HG03196 (cell line): ENCODE measurements around the gene ZBTB7C.
"Not testable (repeated sequence)": the region's sequence is repeated elsewhere in the genome, so short reads cannot be mapped to it uniquely, and the experiment has no call there.

Source experiments
- ATAC-seq: cut with Tn5 transposase; IDR thresholded peaks from one replicate; pipeline ENCODE4 v1.9.1; 2021; ENCODE audit not compliant: unreplicated experiment

The ZBTB7C gene

GRCh38 chr18:48303883-48304282 lies 105.3 kb downstream of the ZBTB7C start:
- no peak for ATAC-seq

DNA sequence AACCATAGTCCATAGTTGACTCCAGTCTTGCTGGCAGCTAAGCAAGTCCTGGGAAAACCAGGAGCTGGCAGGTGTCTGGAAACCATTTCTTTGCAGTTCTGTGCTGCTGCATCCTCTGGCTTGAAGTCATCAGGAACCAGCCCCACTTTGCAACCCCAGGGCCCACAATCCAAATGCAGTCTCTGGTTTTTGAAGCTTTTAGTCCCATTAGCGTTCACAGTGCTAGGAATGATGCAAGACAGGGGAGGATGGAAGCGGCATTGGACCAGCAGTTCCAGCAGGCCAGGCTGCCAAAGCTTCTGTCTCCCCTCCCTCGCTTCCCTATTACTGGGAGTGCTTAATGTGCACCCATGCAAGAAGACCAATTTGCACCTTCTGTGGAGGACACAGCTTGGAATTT lies 106.4 kb downstream of the ZBTB7C start:
- no peak for ATAC-seq

- ATAC-seq = no peak
Measured at GRCh38 chr18:48300463-48300961, 108.7 kb downstream of the ZBTB7C start.

DNA sequence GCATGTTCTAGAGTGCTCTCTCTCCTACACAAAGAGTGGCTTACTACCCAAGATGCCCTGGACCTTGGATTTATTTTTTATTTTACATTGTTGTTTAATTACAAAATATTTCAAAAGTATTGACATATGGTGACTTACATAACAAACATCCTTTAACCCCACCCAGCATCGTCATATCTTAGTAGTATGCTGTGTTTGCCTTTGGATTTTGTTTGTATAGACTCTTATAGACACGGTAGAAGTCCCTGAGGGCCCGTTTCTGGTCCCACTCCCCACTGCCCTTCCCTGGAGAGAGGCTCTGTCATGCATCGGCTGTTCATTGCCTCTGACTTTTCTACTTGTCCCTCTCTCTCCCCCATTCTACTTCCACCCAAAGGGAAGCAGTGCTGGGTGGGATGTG lies 112.0 kb downstream of the ZBTB7C start:
- no peak for ATAC-seq

DNA sequence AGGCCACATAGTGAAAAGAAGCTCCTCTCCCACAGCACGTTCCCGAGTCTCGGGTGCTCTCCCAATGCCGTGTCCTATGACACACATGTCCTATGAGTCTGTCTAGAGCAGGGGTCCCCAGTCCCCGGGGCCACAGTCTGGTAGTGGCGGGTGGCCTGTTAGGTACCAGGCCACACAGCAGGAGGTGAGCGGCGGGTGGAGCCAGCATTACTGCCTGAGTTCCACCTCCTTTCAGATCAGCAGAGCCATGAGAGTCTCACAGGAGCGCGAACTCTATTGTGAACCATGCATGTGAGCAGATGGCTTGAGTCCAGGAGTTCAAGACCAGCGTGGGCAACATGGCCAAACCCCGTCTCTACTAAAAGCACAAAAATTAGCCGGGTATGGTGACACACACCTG lies 112.6 kb downstream of the ZBTB7C start:
- ATAC-seq = no peak

GRCh38 chr18:48295586-48296311 lies 113.4 kb downstream of the ZBTB7C start:
- no peak for ATAC-seq

GRCh38 chr18:48294899-48295585 lies 114.1 kb downstream of the ZBTB7C start:
- no peak for ATAC-seq

- no peak for ATAC-seq
Measured at GRCh38 chr18:48293954-48294898, 115.0 kb downstream of the ZBTB7C start.

DNA sequence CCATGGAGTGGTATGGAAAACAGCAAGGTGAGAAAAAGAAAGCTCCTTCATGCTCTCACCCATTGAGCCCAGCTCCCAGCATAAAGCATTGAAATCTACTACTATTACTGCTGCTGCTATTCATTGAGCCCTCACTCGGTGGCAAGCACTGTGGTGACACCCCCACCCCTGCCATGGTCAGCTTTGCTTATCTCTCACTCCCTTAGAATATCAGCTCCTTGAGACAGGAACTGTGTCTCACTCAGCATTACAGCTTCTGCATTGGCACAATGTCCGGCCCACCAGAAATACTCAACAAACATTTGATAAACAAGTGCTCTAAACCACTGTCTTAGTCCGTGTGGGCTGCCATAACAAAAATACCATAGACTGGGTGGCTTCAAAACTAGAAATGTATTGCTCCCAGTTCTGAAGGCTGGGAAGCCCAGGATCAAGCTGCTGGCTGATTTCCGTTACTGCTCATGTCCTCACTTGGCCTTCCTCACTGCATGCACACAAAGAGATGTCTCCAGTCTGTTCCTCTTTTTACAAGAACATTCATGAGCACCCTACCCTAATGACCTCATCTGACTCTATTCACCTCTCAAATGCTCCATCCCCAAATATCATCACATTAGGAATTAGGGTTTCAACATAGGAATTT lies 116.3 kb downstream of the ZBTB7C start:
- no peak for ATAC-seq

DNA sequence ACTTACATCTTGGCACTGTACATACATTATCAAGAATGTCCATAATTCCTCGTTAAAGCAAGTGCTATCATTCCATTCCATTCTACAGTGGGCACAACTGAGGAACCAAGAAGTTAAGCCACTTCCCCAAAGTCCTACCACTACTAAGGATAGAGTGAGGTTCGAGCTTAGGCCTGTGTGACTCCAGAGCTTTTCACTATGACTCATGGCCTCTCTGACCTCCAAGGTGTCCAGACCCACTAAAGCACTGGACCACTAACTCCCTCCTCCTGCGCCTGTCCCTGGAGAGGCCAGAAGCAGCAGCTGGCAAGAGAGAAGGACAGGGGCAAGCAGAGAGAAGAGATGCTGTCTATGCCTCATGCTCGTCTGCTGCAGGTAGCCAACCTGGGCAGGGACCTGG lies 117.0 kb downstream of the ZBTB7C start:
- no peak for ATAC-seq

DNA sequence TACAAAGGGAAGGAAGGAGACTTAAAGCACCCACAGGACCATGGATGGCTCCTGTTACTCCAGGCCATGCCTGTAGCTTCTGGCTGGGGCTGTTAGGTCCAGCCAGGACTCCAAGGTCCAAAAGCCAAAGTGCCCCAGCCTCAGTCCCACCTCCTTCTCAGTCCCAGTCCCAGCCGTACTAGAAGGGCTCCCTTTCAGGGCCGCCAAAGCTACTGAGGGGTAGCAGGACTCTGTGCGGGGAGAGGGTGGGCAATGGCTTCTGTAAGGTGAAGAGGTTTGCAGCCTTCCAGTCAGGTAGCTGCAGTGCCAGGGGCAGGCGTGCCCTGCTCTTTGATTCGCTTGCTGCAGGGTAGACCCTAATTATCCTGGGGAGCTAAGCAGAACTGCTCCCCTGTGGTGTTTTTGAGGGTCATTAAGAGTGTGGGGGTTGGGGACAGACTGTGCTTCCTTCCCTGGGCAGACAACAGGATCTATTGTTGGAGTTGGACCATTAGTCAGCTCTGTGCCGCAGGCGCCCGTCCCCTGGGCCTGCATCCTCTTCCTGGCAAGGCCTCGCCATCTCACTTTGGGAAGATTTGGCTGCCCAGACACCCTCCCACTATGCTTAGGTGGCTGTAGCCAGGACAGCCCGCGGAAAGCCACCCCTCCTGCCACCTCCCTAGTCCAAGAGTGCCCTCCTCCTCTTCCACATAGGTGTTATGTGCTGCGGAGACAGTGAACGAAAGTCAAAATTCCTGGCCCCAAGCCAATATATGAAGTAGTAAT lies 118.8 kb downstream of the ZBTB7C start:
- ATAC-seq = no peak

DNA sequence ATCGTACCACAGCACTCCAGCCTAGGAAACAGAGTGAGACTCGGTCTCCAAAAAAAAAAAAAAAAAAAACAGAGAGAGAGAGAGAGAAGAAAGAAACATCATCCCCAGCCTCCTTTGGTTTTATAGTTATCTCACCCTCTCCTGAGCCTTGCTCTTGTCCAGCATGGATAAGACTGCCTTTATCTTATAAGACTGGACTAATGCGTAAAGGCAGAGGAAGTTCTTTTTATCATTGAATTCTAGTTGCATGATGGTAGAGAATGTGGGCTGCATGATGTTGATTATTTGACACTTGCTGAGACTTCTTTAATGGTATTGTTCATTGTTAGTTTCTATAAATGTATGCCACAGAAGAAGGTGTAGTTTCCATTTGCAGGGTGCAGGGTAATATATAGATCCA lies 124.4 kb downstream of the ZBTB7C start:
- no peak for ATAC-seq

GRCh38 chr18:48284011-48284410 lies 125.2 kb downstream of the ZBTB7C start:
- not testable (repeated sequence) for ATAC-seq

GRCh38 chr18:48281460-48281859 lies 127.7 kb downstream of the ZBTB7C start:
- not testable (repeated sequence) for ATAC-seq

DNA sequence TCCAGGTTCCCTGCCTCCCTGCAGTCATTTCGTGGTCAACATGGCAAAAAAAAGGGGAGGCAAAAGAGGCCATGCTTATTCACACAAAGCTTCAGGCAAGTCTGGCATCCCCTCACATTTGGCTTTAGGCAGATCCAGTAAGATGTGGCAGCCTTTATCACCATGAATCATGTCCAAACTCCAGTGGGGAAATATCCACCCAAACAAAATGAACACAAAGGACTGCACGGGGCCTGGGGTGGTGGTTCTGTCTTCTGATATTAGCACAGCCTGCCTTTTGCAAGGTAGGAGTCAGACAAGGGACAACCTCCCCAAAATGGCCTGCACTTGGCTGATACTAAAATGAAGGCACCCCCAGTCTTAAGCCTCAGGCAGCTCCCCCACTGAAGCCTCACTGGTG lies 129.9 kb downstream of the ZBTB7C start:
- ATAC-seq = no peak

DNA sequence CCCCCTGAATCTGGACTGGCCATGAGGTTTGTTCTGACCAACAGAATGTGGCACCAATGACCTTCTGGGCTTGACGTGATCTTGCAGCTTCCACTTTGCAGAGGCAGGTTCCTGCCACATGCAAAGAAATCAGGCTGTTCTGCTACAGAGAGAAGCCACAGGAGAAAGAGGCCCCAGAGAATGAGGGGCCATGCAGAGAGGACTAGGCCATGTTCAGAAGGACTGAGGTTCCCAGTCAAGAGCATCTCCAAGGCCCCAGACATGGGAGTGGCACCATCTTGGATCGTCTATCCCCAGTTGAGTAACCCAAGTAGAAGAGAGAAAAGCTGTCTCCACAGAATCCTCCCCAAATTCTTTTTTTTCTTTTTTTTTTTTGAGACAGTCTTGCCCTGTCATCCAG lies 131.1 kb downstream of the ZBTB7C start:
- no peak for ATAC-seq

- no peak for ATAC-seq
Measured at GRCh38 chr18:48274301-48274700, 134.9 kb downstream of the ZBTB7C start.

- ATAC-seq = no peak
Measured at GRCh38 chr18:48270929-48271328, 138.3 kb downstream of the ZBTB7C start.

- no peak for ATAC-seq
Measured at GRCh38 chr18:48265328-48265727, 143.9 kb downstream of the ZBTB7C start.
